ENCODE measurements around the gene SQSTM1.
A peak's percentile ranks its signal among the peaks of the same experiment; 100 is the strongest.

The SQSTM1 gene

DNA sequence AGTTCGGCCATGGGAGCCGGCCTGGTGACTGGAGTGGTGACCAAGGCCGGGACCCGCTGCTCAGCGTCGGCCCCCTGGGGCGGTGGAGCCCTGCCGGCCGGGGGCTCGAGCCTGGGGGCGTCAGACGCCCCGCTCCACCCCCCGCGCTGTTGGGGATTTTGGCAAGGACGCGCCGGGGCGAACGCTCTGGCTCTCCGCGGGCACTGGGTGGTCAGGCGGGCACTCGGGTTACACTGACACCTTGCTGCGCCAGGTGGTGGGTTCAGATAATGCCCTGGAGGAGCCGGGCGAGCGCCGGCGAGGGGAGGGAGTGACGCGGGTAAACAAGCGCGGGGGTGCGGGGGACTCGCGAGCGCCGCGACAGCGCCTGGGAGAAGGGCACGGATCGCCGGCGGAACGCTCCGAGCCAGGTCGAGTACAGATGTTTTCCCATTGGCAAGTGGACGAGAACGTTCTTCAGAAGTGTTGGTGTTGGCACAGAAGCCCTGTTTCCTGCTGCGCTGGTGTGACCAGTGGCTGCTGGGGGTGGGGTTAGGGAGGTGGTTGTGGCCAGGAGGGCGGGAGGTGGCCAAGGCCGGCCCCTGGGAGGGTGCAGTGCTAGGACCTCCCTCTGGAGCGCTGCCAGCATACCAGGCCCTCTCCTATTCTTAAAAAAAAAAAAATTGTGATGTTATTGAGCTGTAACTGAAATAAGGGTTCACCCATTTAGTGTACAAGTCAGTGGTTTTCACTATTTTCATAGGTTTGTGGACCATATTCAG is 773 bp downstream of the SQSTM1 start:
- Histone ChIP-seq H3K4me2 (ENCODE audit: low read length, poor library complexity, severe bottlenecking) (peak overlapping the region; percentile 84), H2BK5ac (ENCODE audit: low read depth, low read length, poor library complexity, severe bottlenecking) (peak overlapping the region; percentile 91), H3K4me3 (ENCODE audit: insufficient read depth in 1 of 2, low read depth in 1 of 2, low read length in 2 of 2) (peak overlapping the region; percentile 94 to 95), H2BK12ac (ENCODE audit: low read length in 2 of 2) (peak overlapping the region in 1 of 2 experiments; percentile 45), H2AK5ac (ENCODE audit: low read length, severe bottlenecking) (peak overlapping the region; percentile 28), H3K4me1 (ENCODE audit: control insufficient read depth, insufficient read depth, low read depth, low read length) (peaks cover 66% of the 10 kb centered on the region), H3K18ac (ENCODE audit: low read depth in 1 of 2, low read length in 2 of 2) (peak overlapping the region; percentile 94 to 97), H3K79me1 (replicated peaks; ENCODE audit: low read length, poor library complexity, severe bottlenecking) (peaks cover 19% of the 10 kb centered on the region), H3K9me3 (ENCODE audit: control insufficient read depth, low read length) (no peaks in the 10 kb centered on the region), H3K14ac (ENCODE audit: low read length in 2 of 2) (peak overlapping the region in 1 of 2 experiments; percentile 97), H2BK120ac (ENCODE audit: low read depth, low read length) (peak overlapping the region; percentile 64), H3K27me3 (ENCODE audit: control insufficient read depth in 1 of 2, insufficient read depth in 1 of 2, low read length in 2 of 2) (no peaks in the 10 kb centered on the region), H3K27ac (ENCODE audit: low read length, poor library complexity, severe bottlenecking) (peak overlapping the region; percentile 75), H3K9ac (ENCODE audit: low read length) (peak overlapping the region; percentile 96), H3K4ac (ENCODE audit: low read depth in 1 of 2, low read length in 2 of 2) (peak overlapping the region; percentile 75 to 91), H4K8ac (ENCODE audit: low read length) (peak overlapping the region; percentile 20), H3K23ac (ENCODE audit: low read length in 2 of 2) (peak overlapping the region; percentile 37 to 98), H4K91ac (ENCODE audit: low read length) (peak overlapping the region; percentile 77), H3K36me3 (ENCODE audit: control insufficient read depth in 1 of 2, insufficient read depth in 2 of 2, low read depth in 1 of 2, low read length in 2 of 2) (peaks cover 40 to 46% of the 10 kb centered on the region in 2 experiments), H2AFZ (ENCODE audit: low read depth, low read length) (no peak overlapping the region), H2BK15ac (ENCODE audit: low read depth, poor library complexity, severe bottlenecking) (no peak overlapping the region)
- DNase-seq: peak; percentile 91
- under 1% methylated on average over 51 of the region's 54 CpGs for whole genome bisulfite sequencing

DNA sequence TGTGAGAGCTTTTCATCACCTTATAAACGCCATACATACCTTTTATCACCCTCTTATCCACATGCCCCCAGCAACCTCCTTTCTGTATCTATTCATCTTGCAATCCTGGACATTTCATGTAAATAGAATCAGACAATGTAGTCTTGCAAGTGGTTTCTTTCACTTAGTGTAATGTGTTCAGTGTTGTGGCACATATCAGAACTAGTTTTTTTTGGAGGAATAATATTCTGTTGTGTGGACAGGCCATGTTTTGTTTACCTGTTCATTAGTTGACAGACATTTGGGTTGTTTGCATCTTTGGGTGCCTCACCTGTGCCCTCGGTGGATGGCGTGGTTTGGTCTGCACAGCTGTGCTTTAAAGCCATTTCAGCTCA is 1.3 kb downstream of the SQSTM1 start:
- WGBS: 67% methylated on average over 3 of the region's 3 CpGs
- Histone ChIP-seq H4K91ac (ENCODE audit: low read length) (no peak overlapping the region), H2BK15ac (ENCODE audit: low read depth, poor library complexity, severe bottlenecking) (no peak overlapping the region), H3K4ac (ENCODE audit: low read depth in 1 of 2, low read length in 2 of 2) (no peak overlapping the region), H2AK5ac (ENCODE audit: low read length, severe bottlenecking) (no peak overlapping the region), H3K23ac (ENCODE audit: low read length in 2 of 2) (no peak overlapping the region), H2AFZ (ENCODE audit: low read depth, low read length) (no peak overlapping the region), H3K36me3 (ENCODE audit: control insufficient read depth in 1 of 2, insufficient read depth in 2 of 2, low read depth in 1 of 2, low read length in 2 of 2) (peaks cover 45 to 52% of the 10 kb centered on the region in 2 experiments), H3K18ac (ENCODE audit: low read depth in 1 of 2, low read length in 2 of 2) (no peak overlapping the region), H3K14ac (ENCODE audit: low read length in 2 of 2) (no peak overlapping the region), H4K8ac (ENCODE audit: low read length) (no peak overlapping the region), H3K9me3 (ENCODE audit: control insufficient read depth, low read length) (no peaks in the 10 kb centered on the region), H3K4me1 (ENCODE audit: control insufficient read depth, insufficient read depth, low read depth, low read length) (peaks cover 62% of the 10 kb centered on the region), H2BK12ac (ENCODE audit: low read length in 2 of 2) (no peak overlapping the region), H3K27ac (ENCODE audit: low read length, poor library complexity, severe bottlenecking) (no peak overlapping the region), H3K27me3 (ENCODE audit: control insufficient read depth in 1 of 2, insufficient read depth in 1 of 2, low read length in 2 of 2) (no peaks in the 10 kb centered on the region), H3K79me1 (replicated peaks; ENCODE audit: low read length, poor library complexity, severe bottlenecking) (peaks cover 17% of the 10 kb centered on the region), H2BK5ac (ENCODE audit: low read depth, low read length, poor library complexity, severe bottlenecking) (no peak overlapping the region), H3K4me3 (ENCODE audit: insufficient read depth in 1 of 2, low read depth in 1 of 2, low read length in 2 of 2) (peak overlapping the region; percentile 94 to 95), H3K9ac (ENCODE audit: low read length) (peak overlapping the region; percentile 96), H3K4me2 (ENCODE audit: low read length, poor library complexity, severe bottlenecking) (peak overlapping the region; percentile 84), H2BK120ac (ENCODE audit: low read depth, low read length) (no peak overlapping the region)
- DNase-seq: no peak

DNA sequence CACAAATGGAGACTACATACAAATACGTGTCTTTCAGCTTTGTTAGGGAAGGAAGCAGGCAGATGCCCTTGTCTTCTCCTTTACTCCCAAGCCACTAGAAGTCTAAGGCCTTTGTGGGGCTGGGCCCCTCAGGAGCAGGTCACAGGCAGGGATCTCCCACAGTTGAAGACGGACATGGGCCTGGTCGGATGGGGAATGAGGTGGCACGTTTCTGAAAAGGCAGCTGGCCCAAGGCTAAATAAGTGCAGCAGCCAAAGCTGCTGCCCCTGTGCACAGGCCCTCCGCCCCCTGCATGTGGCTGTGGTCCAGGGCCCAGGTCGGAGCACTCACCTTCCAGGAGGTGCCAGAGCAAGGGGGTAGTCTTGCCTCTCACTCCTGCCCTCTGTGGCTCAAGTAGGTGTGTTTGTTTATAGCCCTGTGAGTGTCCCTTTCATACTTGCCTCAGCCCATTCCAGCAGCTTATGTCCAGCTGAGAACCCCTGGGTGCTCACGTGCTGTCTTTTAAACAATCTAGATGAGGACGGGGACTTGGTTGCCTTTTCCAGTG is 1.8 kb downstream of the SQSTM1 start:
- H2AK5ac ChIP-seq (ENCODE audit: low read length, severe bottlenecking): no peak overlapping the region
- peak overlapping the region in 1 of 2 experiments; percentile 21 for H3K18ac ChIP-seq (ENCODE audit: low read depth in 1 of 2, low read length in 2 of 2)
- H3K4ac ChIP-seq (ENCODE audit: low read depth in 1 of 2, low read length in 2 of 2): no peak overlapping the region

More for the DNA sequence above, 1.8 kb downstream of the SQSTM1 start:
- H3K23ac ChIP-seq (ENCODE audit: low read length in 2 of 2): peak overlapping the region in 1 of 2 experiments; percentile 51
- H3K27ac ChIP-seq (ENCODE audit: low read length, poor library complexity, severe bottlenecking): no peak overlapping the region
- H4K91ac ChIP-seq (ENCODE audit: low read length): no peak overlapping the region
- no peaks in the 10 kb centered on the region for H3K27me3 ChIP-seq (ENCODE audit: control insufficient read depth in 1 of 2, insufficient read depth in 1 of 2, low read length in 2 of 2)
- H3K4me2 ChIP-seq (ENCODE audit: low read length, poor library complexity, severe bottlenecking): peak overlapping the region; percentile 84
- H2BK15ac ChIP-seq (ENCODE audit: low read depth, poor library complexity, severe bottlenecking): no peak overlapping the region
- H3K9me3 ChIP-seq (ENCODE audit: control insufficient read depth, low read length): no peaks in the 10 kb centered on the region
- no peak overlapping the region for H2BK12ac ChIP-seq (ENCODE audit: low read length in 2 of 2)
- peak overlapping the region; percentile 96 for H3K9ac ChIP-seq (ENCODE audit: low read length)
- H2BK120ac ChIP-seq (ENCODE audit: low read depth, low read length): no peak overlapping the region
- H4K8ac ChIP-seq (ENCODE audit: low read length): no peak overlapping the region
- no peak overlapping the region for H2AFZ ChIP-seq (ENCODE audit: low read depth, low read length)
- no peak overlapping the region for H2BK5ac ChIP-seq (ENCODE audit: low read depth, low read length, poor library complexity, severe bottlenecking)
- WGBS: 80% methylated on average over 8 of the region's 8 CpGs
- H3K79me1 ChIP-seq (replicated peaks; ENCODE audit: low read length, poor library complexity, severe bottlenecking): peaks cover 13% of the 10 kb centered on the region
- H3K14ac ChIP-seq (ENCODE audit: low read length in 2 of 2): peak overlapping the region in 1 of 2 experiments; percentile 96
- peak overlapping the region; percentile 41 to 95 for H3K4me3 ChIP-seq (ENCODE audit: insufficient read depth in 1 of 2, low read depth in 1 of 2, low read length in 2 of 2)
- H3K36me3 ChIP-seq (ENCODE audit: control insufficient read depth in 1 of 2, insufficient read depth in 2 of 2, low read depth in 1 of 2, low read length in 2 of 2): peaks cover 49 to 57% of the 10 kb centered on the region in 2 experiments
- peaks cover 58% of the 10 kb centered on the region for H3K4me1 ChIP-seq (ENCODE audit: control insufficient read depth, insufficient read depth, low read depth, low read length)
- peak; percentile 24 for DNase-seq
